Stromal cell of bone marrow (primary cell): ENCODE measurements around the gene ITGA8.
"Not testable (repeated sequence)": the region's sequence is repeated elsewhere in the genome, so short reads cannot be mapped to it uniquely, and the experiment has no call there.

Source experiments
- DNase-seq: peaks from one replicate; pipeline ENCODE4 v3.0.0-alpha.2; 2012; ENCODE audit warnings: low read depth

Gene ITGA8

GRCh38 chr10:15681076-15681475, 38.6 kb downstream of the ITGA8 start:
- no peak for DNase-seq

GRCh38 chr10:15678851-15679250, 40.9 kb downstream of the ITGA8 start:
- DNase-seq, result no peak

GRCh38 chr10:15672469-15672868, 47.3 kb downstream of the ITGA8 start:
- no peak for DNase-seq

GRCh38 chr10:15670880-15671279, 48.8 kb downstream of the ITGA8 start:
- DNase-seq, result no peak

GRCh38 chr10:15661574-15661973, 58.1 kb downstream of the ITGA8 start:
- DNase-seq, result peak; percentile 24

- DNase-seq, result no peak
Observed at GRCh38 chr10:15660990-15661389, 58.7 kb downstream of the ITGA8 start.

- no peak for DNase-seq
Observed at GRCh38 chr10:15658069-15658702, 61.5 kb downstream of the ITGA8 start.

GRCh38 chr10:15652757-15653156, 67.0 kb downstream of the ITGA8 start:
- no peak for DNase-seq

GRCh38 chr10:15652117-15652516, 67.6 kb downstream of the ITGA8 start:
- no peak for DNase-seq

GRCh38 chr10:15651175-15651574, 68.5 kb downstream of the ITGA8 start:
- DNase-seq, result no peak

- DNase-seq, result peak; percentile 62
Observed at GRCh38 chr10:15642095-15642494, 77.6 kb downstream of the ITGA8 start.

GRCh38 chr10:15640536-15641085, 79.1 kb downstream of the ITGA8 start:
- no peak for DNase-seq

GRCh38 chr10:15636446-15636845, 83.3 kb downstream of the ITGA8 start:
- DNase-seq, result no peak

GRCh38 chr10:15632456-15633091, 87.1 kb downstream of the ITGA8 start:
- DNase-seq, result no peak

GRCh38 chr10:15631205-15631604, 88.5 kb downstream of the ITGA8 start:
- DNase-seq, result not testable (repeated sequence)

- no peak for DNase-seq
Observed at GRCh38 chr10:15630353-15630752, 89.4 kb downstream of the ITGA8 start.

GRCh38 chr10:15627617-15628196, 92.0 kb downstream of the ITGA8 start:
- DNase-seq, result no peak

GRCh38 chr10:15626937-15627336, 92.8 kb downstream of the ITGA8 start:
- no peak for DNase-seq

- no peak for DNase-seq
Observed at GRCh38 chr10:15625261-15625660, 94.5 kb downstream of the ITGA8 start.

GRCh38 chr10:15624401-15625196, 95.1 kb downstream of the ITGA8 start:
- DNase-seq, result peak; percentile 58

GRCh38 chr10:15620836-15621515, 98.7 kb downstream of the ITGA8 start:
- no peak for DNase-seq

GRCh38 chr10:15620337-15620736, 99.4 kb downstream of the ITGA8 start:
- no peak for DNase-seq
